Measurements from ENCODE around the gene WDR54. TPM values are rescaled to one million over a fixed set of nuclear protein-coding genes. Genes with fewer than 3 reads are reported as not detected.
A peak's percentile ranks its signal among the peaks of the same experiment; 100 is the strongest.

Gene WDR54
- 33.9 and 38.6 TPM in 2 replicates for total RNA-seq (2014; rRNA removed; shearing (Covaris generic))
- 44.5 and 48.0 TPM in 2 replicates for polyA plus RNA-seq (2014; cell fraction: nucleus; rRNA removed)

- peak; percentile 79 for DNase-seq (ENCODE audit: extremely low read depth, low read depth)
These were observed at the start of gene WDR54, which contains the start of gene C2orf81 for GRCh38 chr2:74421221-74421870. WDR54 (plus strand) TSS chr2:74421730; CDS start chr2:74422154, 424 bp downstream. C2orf81 (minus strand) TSS chr2:74421619; CDS start chr2:74421560, 59 bp downstream.

- DNase-seq (ENCODE audit: extremely low read depth, low read depth): no peak
These were observed 48.9 kb upstream of the WDR54 start for GRCh38 chr2:74372674-74373073.

GRCh38 chr2:74373221-74373676 lies 48.3 kb upstream of the WDR54 start:
- DNase-seq (ENCODE audit: extremely low read depth, low read depth): no peak

- DNase-seq (ENCODE audit: extremely low read depth, low read depth): no peak
These were observed 47.5 kb upstream of the WDR54 start for GRCh38 chr2:74373985-74374384.

GRCh38 chr2:74374509-74375205 lies 46.9 kb upstream of the WDR54 start:
- DNase-seq (ENCODE audit: extremely low read depth, low read depth): no peak

GRCh38 chr2:74375838-74376237 lies 45.7 kb upstream of the WDR54 start:
- no peak for DNase-seq (ENCODE audit: extremely low read depth, low read depth)

GRCh38 chr2:74378007-74378406 lies 43.5 kb upstream of the WDR54 start:
- DNase-seq (ENCODE audit: extremely low read depth, low read depth): no peak

GRCh38 chr2:74379851-74380789 lies 41.4 kb upstream of the WDR54 start, which contains the start of gene DCTN1:
DCTN1 (minus strand) TSS chr2:74380311; CDS start chr2:74380037, 274 bp downstream.
- DNase-seq (ENCODE audit: extremely low read depth, low read depth): peak; percentile 16

GRCh38 chr2:74381751-74382150 lies 39.8 kb upstream of the WDR54 start:
- DNase-seq (ENCODE audit: extremely low read depth, low read depth): no peak

GRCh38 chr2:74383254-74383653 lies 38.3 kb upstream of the WDR54 start:
- DNase-seq (ENCODE audit: extremely low read depth, low read depth): no peak

GRCh38 chr2:74384051-74384450 lies 37.5 kb upstream of the WDR54 start:
- DNase-seq (ENCODE audit: extremely low read depth, low read depth): no peak

- no peak for DNase-seq (ENCODE audit: extremely low read depth, low read depth)
These were observed 36.1 kb upstream of the WDR54 start for GRCh38 chr2:74385396-74385795.

GRCh38 chr2:74387346-74387745 lies 34.2 kb upstream of the WDR54 start:
- no peak for DNase-seq (ENCODE audit: extremely low read depth, low read depth)

GRCh38 chr2:74390606-74391005 lies 30.9 kb upstream of the WDR54 start:
- no peak for DNase-seq (ENCODE audit: extremely low read depth, low read depth)

- DNase-seq (ENCODE audit: extremely low read depth, low read depth): no peak
These were observed 30.3 kb upstream of the WDR54 start for GRCh38 chr2:74391209-74391579.

GRCh38 chr2:74391580-74392448 lies 29.7 kb upstream of the WDR54 start:
- peak; percentile 92 for DNase-seq (ENCODE audit: extremely low read depth, low read depth)

GRCh38 chr2:74392449-74392743 lies 29.1 kb upstream of the WDR54 start:
- no peak for DNase-seq (ENCODE audit: extremely low read depth, low read depth)

- DNase-seq (ENCODE audit: extremely low read depth, low read depth): no peak
These were observed 28.0 kb upstream of the WDR54 start for GRCh38 chr2:74393525-74393924.

GRCh38 chr2:74396149-74396548 lies 25.4 kb upstream of the WDR54 start:
- no peak for DNase-seq (ENCODE audit: extremely low read depth, low read depth)

- DNase-seq (ENCODE audit: extremely low read depth, low read depth): no peak
These were observed 21.7 kb upstream of the WDR54 start for GRCh38 chr2:74399785-74400184.

All from NCI-H460 (cell line).